GM23248 (cell line): ENCODE measurements around the gene PNPLA1. TPM values are rescaled to one million over a fixed set of nuclear protein-coding genes. Genes with fewer than 3 reads are reported as not detected.

Experiments used
- DNase-seq: peaks from one replicate; pipeline ENCODE4 v3.0.0-alpha.2; 2015
- H2AFZ ChIP-seq: fragments of 200-600 bp; sonication (generic); 2 replicates; pipeline ENCODE4 v1.6.1; 2016; ENCODE audit warnings: antibody characterized with exemption
- H3F3A ChIP-seq: fragments of 200-600 bp; sonication (generic); 2 replicates; pipeline ENCODE4 v1.6.1; 2016; ENCODE audit warnings: mild to moderate bottlenecking, antibody characterized with exemption, mixed run types; ENCODE audit not compliant: insufficient read depth
- H3K27ac ChIP-seq: fragments of 200-600 bp; sonication (generic); 2 replicates; pipeline ENCODE4 v1.5.1; 2016; ENCODE audit warnings: mild to moderate bottlenecking
- H3K27me3 ChIP-seq: fragments of 200-600 bp; sonication (generic); replicated peaks from 2 replicates; pipeline ENCODE4 v1.6.1; 2016; ENCODE audit warnings: mild to moderate bottlenecking; ENCODE audit not compliant: insufficient read depth
- H3K36me3 ChIP-seq: fragments of 200-600 bp; sonication (generic); 2 replicates; pipeline ENCODE4 v1.6.1; 2016; ENCODE audit warnings: low read depth, mild to moderate bottlenecking
- H3K4me1 ChIP-seq: fragments of 200-600 bp; sonication (generic); 2 replicates; pipeline ENCODE4 v1.6.1; 2016; ENCODE audit warnings: mild to moderate bottlenecking; ENCODE audit not compliant: insufficient read depth
- H3K4me2 ChIP-seq: fragments of 200-600 bp; sonication (generic); one replicate; pipeline ENCODE4 v1.6.1; 2016; ENCODE audit warnings: mild to moderate bottlenecking; ENCODE audit not compliant: unreplicated experiment
- H3K4me3 ChIP-seq: fragments of 200-600 bp; sonication (generic); 2 replicates; pipeline ENCODE4 v1.5.1; 2016; ENCODE audit warnings: mild to moderate bottlenecking
- H3K79me2 ChIP-seq: fragments of 200-600 bp; sonication (generic); 2 replicates; pipeline ENCODE4 v1.6.1; 2016; ENCODE audit warnings: mild to moderate bottlenecking; ENCODE audit not compliant: insufficient read depth
- H3K9ac ChIP-seq: fragments of 200-600 bp; sonication (generic); 2 replicates; pipeline ENCODE4 v1.6.1; 2016; ENCODE audit warnings: mild to moderate bottlenecking
- H3K9me2 ChIP-seq: fragments of 200-600 bp; sonication (generic); 2 replicates; pipeline ENCODE4 v1.6.1; 2016; ENCODE audit warnings: mixed run types, mild to moderate bottlenecking, moderate library complexity; ENCODE audit not compliant: insufficient read depth
- H3K9me3 ChIP-seq: fragments of 200-600 bp; sonication (generic); one replicate; pipeline ENCODE4 v1.6.1; 2017; ENCODE audit warnings: low read depth
- H4K20me1 ChIP-seq: fragments of 200-600 bp; sonication (generic); 2 replicates; pipeline ENCODE4 v1.6.0; 2016; ENCODE audit not compliant: insufficient read depth
- EZH2 ChIP-seq: fragments of 200-600 bp; sonication (generic); IDR thresholded peaks from 2 replicates; pipeline ENCODE4 v1.6.1; 2018; ENCODE audit warnings: antibody characterized with exemption, mild to moderate bottlenecking; ENCODE audit not compliant: insufficient read depth, poor library complexity, severe bottlenecking
- EZH2phosphoT487 ChIP-seq: fragments of 200-600 bp; sonication (generic); IDR thresholded peaks from 2 replicates; pipeline ENCODE4 v1.6.1; 2018; ENCODE audit warnings: antibody characterized with exemption, moderate library complexity, mild to moderate bottlenecking, low read depth; ENCODE audit not compliant: insufficient read depth
- WGBS, 2 experiments: methylation state at CpG; one replicate each; pipeline ENCODE4 v1.1.6; 2015 to 2017; ENCODE audit warnings: low lambda C conversion rate in 2 of 2, low coverage in 1 of 2; ENCODE audit errors: missing lambda C conversion rate in 2 of 2; 5-methylcytosine and 5-hydroxymethylcytosine counted together
- in situ Hi-C: fragments of 300-500 bp; cut with MboI; formaldehyde crosslinking; loops from 2 replicates; pipeline ENCODE4 v1.15.0; 2020
- polyA plus RNA-seq: library from polyadenylated mRNA; unstranded; fragments of >200 nt; fragmentation: Nextera tagmentation; extraction: Ambion mirVana; gene quantifications from 2 replicates; pipeline ENCODE4 v1.2.1, GENCODE V29; 2016
- total RNA-seq: library from RNA; depleted of rRNA; stranded (reverse); fragments of >200 nt; shearing (Covaris generic); gene quantifications from 2 replicates; pipeline ENCODE4 v1.2.3, GENCODE V29; 2014

PNPLA1 gene
- total and polyA plus RNA-seq, 2 experiments from 2014 or later = not detected

DNA sequence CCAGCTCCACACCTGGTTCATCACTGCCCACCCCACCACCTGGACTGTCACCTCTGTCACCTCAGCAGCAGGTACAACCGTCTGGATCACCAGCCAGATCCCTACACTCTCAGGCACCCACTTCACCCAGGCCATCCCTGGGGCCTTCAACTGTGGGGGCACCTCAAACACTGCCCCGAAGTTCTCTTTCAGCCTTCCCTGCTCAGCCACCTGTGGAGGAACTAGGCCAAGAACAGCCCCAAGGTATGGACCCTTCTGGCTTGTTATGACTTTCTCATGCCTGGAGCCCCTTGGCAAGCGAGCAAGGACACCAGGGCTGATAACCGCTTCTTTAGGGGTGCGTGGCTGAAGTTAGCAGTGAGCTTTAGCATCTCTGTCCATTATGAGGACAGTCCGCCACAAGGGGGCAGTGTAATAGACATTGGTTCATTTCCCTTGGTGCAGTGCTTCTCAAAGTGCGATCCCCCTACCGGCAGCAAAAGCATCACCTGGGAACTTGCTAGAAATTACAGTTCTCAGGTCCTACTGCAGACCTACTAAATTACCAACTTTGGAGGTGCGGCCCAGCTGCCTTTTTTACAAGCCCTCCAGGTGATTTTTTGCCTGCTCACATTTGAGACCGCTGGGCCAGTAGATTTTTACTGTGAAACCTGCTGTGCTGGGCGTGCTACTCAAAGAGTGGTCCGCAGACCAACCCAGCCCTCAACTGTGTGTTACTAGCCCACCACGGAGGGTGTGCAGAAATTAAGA lies 32.5 kb downstream of the PNPLA1 start:
- in situ Hi-C loops = no loop called here
- no peak overlapping the region for H3K9ac ChIP-seq
- H3K9me2 ChIP-seq = no peaks in the 10 kb centered on the region
- H3K36me3 ChIP-seq = no peaks in the 10 kb centered on the region
- no peaks in the 10 kb centered on the region for H3F3A ChIP-seq
- WGBS, 2 experiments = 32 to 34% methylated on average over 13 of the region's 13 CpGs
- no peak overlapping the region for H3K27ac ChIP-seq
- no peak overlapping the region for H3K4me2 ChIP-seq
- TF ChIP-seq EZH2 (no peak), EZH2phosphoT487 (no peak)
- no peak overlapping the region for H2AFZ ChIP-seq
- peak; percentile 91 for DNase-seq
- H3K79me2 ChIP-seq = no peaks in the 10 kb centered on the region
- no peaks in the 10 kb centered on the region for H3K9me3 ChIP-seq
- H3K4me1 ChIP-seq = peaks cover 9% of the 10 kb centered on the region
- no peak overlapping the region for H3K4me3 ChIP-seq
- H4K20me1 ChIP-seq = no peaks in the 10 kb centered on the region
- peaks cover 1% of the 10 kb centered on the region; the same call in 1 of the 2 replicates for H3K27me3 ChIP-seq

DNA sequence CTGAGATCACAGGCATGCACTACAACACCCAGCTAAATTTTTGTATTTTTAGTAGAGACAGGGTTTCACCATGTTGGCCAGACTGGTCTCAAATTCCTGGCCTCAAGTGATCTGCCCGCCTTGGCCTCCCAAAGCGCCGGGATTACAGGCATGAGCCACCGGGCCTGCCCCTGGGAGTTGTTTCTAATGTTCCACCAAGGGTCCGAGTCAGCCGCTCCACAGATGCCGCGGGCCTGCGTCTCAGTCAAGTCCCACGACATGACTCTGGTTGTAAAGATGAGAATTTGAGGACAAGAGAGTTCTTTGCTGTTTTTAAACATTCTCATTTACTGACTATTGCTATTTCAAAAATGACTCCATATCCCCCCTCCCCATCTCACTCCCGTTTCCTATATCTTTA lies 36.0 kb downstream of the PNPLA1 start:
- no peak for DNase-seq
- Histone ChIP-seq H3K9ac (no peak overlapping the region), H3K4me1 (peaks cover 7% of the 10 kb centered on the region), H3K4me3 (no peak overlapping the region), H3K27me3 (peaks cover 17% of the 10 kb centered on the region; the same call in 1 of the 2 replicates), H3F3A (no peaks in the 10 kb centered on the region), H3K4me2 (no peak overlapping the region), H4K20me1 (no peaks in the 10 kb centered on the region), H3K36me3 (no peaks in the 10 kb centered on the region), H3K9me2 (no peaks in the 10 kb centered on the region), H3K27ac (no peak overlapping the region), H3K79me2 (no peaks in the 10 kb centered on the region), H2AFZ (no peak overlapping the region), H3K9me3 (no peaks in the 10 kb centered on the region)
- in situ Hi-C loops = no loop called here
- 85 to 87% methylated on average over 11 of the region's 11 CpGs for WGBS, 2 experiments
- TF ChIP-seq EZH2 = no peak
- TF ChIP-seq EZH2phosphoT487 = no peak

- WGBS, 2 experiments = 76 to 78% methylated on average over 7 of the region's 7 CpGs
- no peaks in the 10 kb centered on the region for H3K36me3 ChIP-seq
- no peaks in the 10 kb centered on the region for H4K20me1 ChIP-seq
- no peaks in the 10 kb centered on the region for H3F3A ChIP-seq
- no peak for TF ChIP-seq EZH2
- TF ChIP-seq EZH2phosphoT487 = no peak
- no peaks in the 10 kb centered on the region for H3K9me3 ChIP-seq
- no peak overlapping the region for H2AFZ ChIP-seq
- H3K27me3 ChIP-seq = peaks cover 19% of the 10 kb centered on the region; the same call in 1 of the 2 replicates
- in situ Hi-C loops = no loop called here
- no peaks in the 10 kb centered on the region for H3K9me2 ChIP-seq
- no peak overlapping the region for H3K4me2 ChIP-seq
- no peak overlapping the region for H3K27ac ChIP-seq
- H3K4me3 ChIP-seq = no peak overlapping the region
- H3K9ac ChIP-seq = no peak overlapping the region
- no peak for DNase-seq
- H3K79me2 ChIP-seq = no peaks in the 10 kb centered on the region
- peaks cover 5% of the 10 kb centered on the region for H3K4me1 ChIP-seq
Observed at GRCh38 chr6:36306375-36306774, 36.5 kb downstream of the PNPLA1 start.

- WGBS, 2 experiments = 85 to 89% methylated on average over 5 of the region's 5 CpGs
Observed at GRCh38 chr6:36308514-36308913, 38.7 kb downstream of the PNPLA1 start.

More at GRCh38 chr6:36308514-36308913, 38.7 kb downstream of the PNPLA1 start:
- no peaks in the 10 kb centered on the region for H3K36me3 ChIP-seq
- no peak for DNase-seq
- H3K4me2 ChIP-seq = no peak overlapping the region
- no peak overlapping the region for H3K27ac ChIP-seq
- in situ Hi-C loops = no loop called here
- no peaks in the 10 kb centered on the region for H3K9me2 ChIP-seq
- H3K9ac ChIP-seq = no peak overlapping the region
- no peaks in the 10 kb centered on the region for H4K20me1 ChIP-seq
- H3K79me2 ChIP-seq = no peaks in the 10 kb centered on the region
- H3F3A ChIP-seq = no peaks in the 10 kb centered on the region
- no peaks in the 10 kb centered on the region for H3K9me3 ChIP-seq
- peaks cover 19% of the 10 kb centered on the region; the same call in 1 of the 2 replicates for H3K27me3 ChIP-seq
- H3K4me3 ChIP-seq = no peak overlapping the region
- TF ChIP-seq EZH2 (no peak), EZH2phosphoT487 (no peak)
- H2AFZ ChIP-seq = no peak overlapping the region
- no peaks in the 10 kb centered on the region for H3K4me1 ChIP-seq
